Peyer's patch (tissue), 4 donors: Measurements from ENCODE around the gene PGD.

Experiments
- POLR2A ChIP-seq, 2 donors: fragments of 450-650 bp; IDR thresholded peaks; one replicate each; pipeline ENCODE4 v1.5.1; 2017; ENCODE audit warnings: antibody characterized with exemption in 2 of 2, mild to moderate bottlenecking in 2 of 2, moderate library complexity in 2 of 2
- TF ChIP-seq, protein P1 (sequence below), 6 experiments: fragments of 450-650 bp in 4 of 6; fragments of 200-600 bp in 2 of 6; sonication (generic) in 1 of 6; IDR thresholded peaks; one replicate each; pipeline ENCODE4 v1.5.1; 2017 to 2019; ENCODE audit warnings: antibody characterized with exemption in 6 of 6, mild to moderate bottlenecking in 3 of 6, moderate library complexity in 1 of 6

DNA sequence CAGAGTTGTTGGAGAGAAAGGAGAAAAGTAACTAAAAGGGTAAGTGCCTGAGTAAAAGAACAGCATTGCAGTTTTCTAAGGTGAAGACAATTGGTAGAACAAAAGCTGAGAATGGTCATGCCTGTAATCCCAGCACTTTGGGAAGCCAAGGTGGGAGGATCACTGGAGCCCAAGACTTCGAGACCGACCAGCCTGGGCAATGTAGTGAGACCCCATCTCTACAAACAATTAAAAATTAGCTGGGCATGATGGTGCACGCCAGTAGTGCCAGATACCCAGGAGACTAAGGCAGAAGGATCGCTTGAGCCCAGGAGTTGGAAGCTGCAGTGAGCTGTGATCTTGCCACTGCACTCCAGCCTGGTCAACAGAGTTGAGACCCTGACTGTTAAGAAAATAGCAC, 15.2 kb upstream of the PGD start:
- TF ChIP-seq, protein P1, sequence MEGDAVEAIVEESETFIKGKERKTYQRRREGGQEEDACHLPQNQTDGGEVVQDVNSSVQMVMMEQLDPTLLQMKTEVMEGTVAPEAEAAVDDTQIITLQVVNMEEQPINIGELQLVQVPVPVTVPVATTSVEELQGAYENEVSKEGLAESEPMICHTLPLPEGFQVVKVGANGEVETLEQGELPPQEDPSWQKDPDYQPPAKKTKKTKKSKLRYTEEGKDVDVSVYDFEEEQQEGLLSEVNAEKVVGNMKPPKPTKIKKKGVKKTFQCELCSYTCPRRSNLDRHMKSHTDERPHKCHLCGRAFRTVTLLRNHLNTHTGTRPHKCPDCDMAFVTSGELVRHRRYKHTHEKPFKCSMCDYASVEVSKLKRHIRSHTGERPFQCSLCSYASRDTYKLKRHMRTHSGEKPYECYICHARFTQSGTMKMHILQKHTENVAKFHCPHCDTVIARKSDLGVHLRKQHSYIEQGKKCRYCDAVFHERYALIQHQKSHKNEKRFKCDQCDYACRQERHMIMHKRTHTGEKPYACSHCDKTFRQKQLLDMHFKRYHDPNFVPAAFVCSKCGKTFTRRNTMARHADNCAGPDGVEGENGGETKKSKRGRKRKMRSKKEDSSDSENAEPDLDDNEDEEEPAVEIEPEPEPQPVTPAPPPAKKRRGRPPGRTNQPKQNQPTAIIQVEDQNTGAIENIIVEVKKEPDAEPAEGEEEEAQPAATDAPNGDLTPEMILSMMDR (IDR thresholded peaks at IDR 0.05) = no peak
- TF ChIP-seq POLR2A (IDR thresholded peaks at IDR 0.05) = no peak
